Bronchial epithelial cell (primary cell): ENCODE results near the gene KRTAP4-9. TPM values are rescaled to one million over a fixed set of nuclear protein-coding genes. Genes with fewer than 3 reads are reported as not detected.
"Not testable (repeated sequence)": the region's sequence is repeated elsewhere in the genome, so short reads cannot be mapped to it uniquely, and the experiment has no call there.

Experiments used
- DNase-seq: peaks from one replicate; pipeline ENCODE4 v3.0.0-alpha.2; 2010; ENCODE audit warnings: low read depth
- FAIRE-seq: peaks from 2 replicates; lab custom pipeline; 2011; peaks lifted over from hg19 to GRCh38; lab: Jason Lieb, UNC
- H3K27me3 ChIP-seq: 2 replicates; pipeline ENCODE4 v1.5.1; 2011; ENCODE audit warnings: low read length; ENCODE audit not compliant: control insufficient read depth, insufficient read depth
- H3K36me3 ChIP-seq: 2 replicates; pipeline ENCODE4 v1.5.1; 2011; ENCODE audit warnings: low read length; ENCODE audit not compliant: control insufficient read depth, insufficient read depth
- H3K4me3 ChIP-seq: 2 replicates; pipeline ENCODE4 v1.5.1; 2011; ENCODE audit warnings: mild to moderate bottlenecking, low read depth, low read length, control low read depth
- CTCF ChIP-seq: IDR thresholded peaks from 2 replicates; pipeline ENCODE4 v1.5.1; 2011; ENCODE audit warnings: mild to moderate bottlenecking, moderate library complexity, low read length, control low read depth, inconsistent platforms; ENCODE audit not compliant: insufficient read depth, severe bottlenecking
- total RNA-seq: library from RNA; depleted of rRNA; stranded (reverse); fragments of >200 nt; gene quantifications from 2 replicates; pipeline ENCODE4 v1.2.1, GENCODE V29; 2014

KRTAP4-9 gene
- not detected in 2 replicates for total RNA-seq

GRCh38 chr17:41105347-41105746, at the start of gene KRTAP4-9:
KRTAP4-9 (plus strand) TSS chr17:41105389; CDS start chr17:41105389, 0 bp downstream.
- not testable (repeated sequence) for DNase-seq

GRCh38 chr17:41057547-41057946, 47.6 kb upstream of the KRTAP4-9 start:
- FAIRE-seq: no peak
- no peak for TF ChIP-seq CTCF
- Histone ChIP-seq H3K36me3 (no peaks in the 10 kb centered on the region), H3K4me3 (no peak overlapping the region), H3K27me3 (no peaks in the 10 kb centered on the region)
- no peak for DNase-seq

More at GRCh38 chr17:41105347-41105746, at the start of gene KRTAP4-9:
- H3K36me3 ChIP-seq, H3K27me3 ChIP-seq, H3K4me3 ChIP-seq, FAIRE-seq: not testable (repeated sequence)

GRCh38 chr17:41058741-41059140, 46.4 kb upstream of the KRTAP4-9 start:
- TF ChIP-seq CTCF: no peak
- no peak for DNase-seq
- H3K27me3 ChIP-seq: no peaks in the 10 kb centered on the region
- FAIRE-seq: no peak
- no peak overlapping the region for H3K4me3 ChIP-seq
- H3K36me3 ChIP-seq: no peaks in the 10 kb centered on the region

- not testable (repeated sequence) for H3K27me3 ChIP-seq, H3K36me3 ChIP-seq, FAIRE-seq, H3K4me3 ChIP-seq
- peak; percentile 61 for DNase-seq
These were observed 45.7 kb upstream of the KRTAP4-9 start for GRCh38 chr17:41059276-41060051.

GRCh38 chr17:41060052-41060604, 45.1 kb upstream of the KRTAP4-9 start, which contains the start of gene KRTAP2-3:
KRTAP2-3 (minus strand) TSS chr17:41060114; CDS start chr17:41060050, 64 bp downstream.
- no peak for TF ChIP-seq CTCF
- Histone ChIP-seq H3K27me3 (no peaks in the 10 kb centered on the region), H3K36me3 (no peaks in the 10 kb centered on the region), H3K4me3 (no peak within 1 kb of the TSS)
- DNase-seq (peak; percentile 92), FAIRE-seq (peak; percentile 91)

GRCh38 chr17:41061964-41062363, 43.2 kb upstream of the KRTAP4-9 start:
- H3K27me3 ChIP-seq: no peaks in the 10 kb centered on the region
- DNase-seq: peak; percentile 62
- no peak for TF ChIP-seq CTCF
- no peak for FAIRE-seq
- no peaks in the 10 kb centered on the region for H3K36me3 ChIP-seq
- no peak overlapping the region for H3K4me3 ChIP-seq
